Neural cell (in vitro differentiated cells): Measurements from ENCODE around the gene AOX1.

Source experiments
- CTCF ChIP-seq: fragments of 450-650 bp; IDR thresholded peaks from 2 replicates; pipeline ENCODE4 v1.5.1; 2014; ENCODE audit warnings: antibody characterized with exemption, mild to moderate bottlenecking, moderate library complexity; ENCODE audit not compliant: poor library complexity, severe bottlenecking
- EP300 ChIP-seq: fragments of 450-650 bp; conservative IDR thresholded peaks from 2 replicates; pipeline ENCODE4 v1.6.1; 2014; ENCODE audit warnings: antibody characterized with exemption, mild to moderate bottlenecking, moderate library complexity; ENCODE audit not compliant: poor library complexity, severe bottlenecking
- EZH2 ChIP-seq: fragments of 200-600, 300-800 bp; shearing (Covaris generic), sonication (generic); IDR thresholded peaks from 2 replicates; pipeline ENCODE4 v1.6.1; 2014; ENCODE audit warnings: antibody characterized with exemption, low read length, borderline replicate concordance, mild to moderate bottlenecking; ENCODE audit not compliant: insufficient read depth, poor library complexity, severe bottlenecking
- RAD21 ChIP-seq: fragments of 450-650 bp; conservative IDR thresholded peaks from 2 replicates; pipeline ENCODE4 v1.6.1; 2014; ENCODE audit warnings: antibody characterized with exemption, mild to moderate bottlenecking, moderate library complexity
- REST ChIP-seq: IDR thresholded peaks from 2 replicates; pipeline ENCODE4 v1.6.1; 2012; ENCODE audit warnings: borderline replicate concordance
- SMC3 ChIP-seq: fragments of 450-650 bp; conservative IDR thresholded peaks from 2 replicates; pipeline ENCODE4 v1.6.1; 2014; ENCODE audit warnings: antibody characterized with exemption, mild to moderate bottlenecking, moderate library complexity; ENCODE audit not compliant: poor library complexity

GRCh38 chr2:200702044-200702443 is 116.2 kb downstream of the AOX1 start:
- TF ChIP-seq CTCF, result no peak
- no peak for TF ChIP-seq EZH2
- no peak for TF ChIP-seq SMC3
- no peak for TF ChIP-seq RAD21
- TF ChIP-seq EP300, result no peak
- TF ChIP-seq REST, result no peak
